ENCODE data around the gene DENND2C.

DNA sequence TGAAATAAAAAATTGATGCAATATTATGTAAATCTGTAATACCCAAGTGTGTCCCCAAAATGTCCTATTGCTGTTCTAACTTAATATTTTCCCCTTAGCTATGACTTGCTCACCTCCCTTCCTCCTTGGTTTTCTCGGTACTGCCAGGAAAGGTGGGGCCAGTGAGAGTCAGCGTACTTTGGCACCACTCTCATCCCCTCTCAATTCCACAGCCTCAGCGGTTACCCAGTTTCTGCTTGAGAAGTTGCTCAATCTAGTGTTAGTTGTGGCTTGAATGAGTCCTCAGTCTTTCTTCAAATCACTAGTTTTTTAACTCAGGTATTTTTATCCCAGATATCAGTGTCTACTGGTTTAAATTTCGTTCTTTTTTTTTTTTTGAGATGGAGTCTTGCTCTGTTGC is 120.7 kb downstream of the DENND2C start:
- TF ChIP-seq POLR2AphosphoS5 (IDR thresholded peaks at IDR 0.05): no peak
- no peak for TF ChIP-seq CTCF (IDR thresholded peaks at IDR 0.05)
- no peak for TF ChIP-seq POLR2A (IDR thresholded peaks at IDR 0.05)
- TF ChIP-seq EP300 (IDR thresholded peaks at IDR 0.05): no peak
